ENCODE measurements around the gene KRTAP19-1.
"Not testable (repeated sequence)": the region's sequence is repeated elsewhere in the genome, so short reads cannot be mapped to it uniquely, and the experiment has no call there.

- not testable (repeated sequence) for TF ChIP-seq CTCF, POLR2A (IDR thresholded peaks at IDR 0.05)
Observed at GRCh38 chr21:30505621-30506205, 25.5 kb upstream of the KRTAP19-1 start.
